ENCODE measurements around the gene FLRT1. TPM values are rescaled to one million over a fixed set of nuclear protein-coding genes. Genes with fewer than 3 reads are reported as not detected.
A peak's percentile ranks its signal among the peaks of the same experiment; 100 is the strongest.

The FLRT1 gene
- total and polyA plus RNA-seq, 2 of the 13 experiments (the other 11 are each of a cell fraction or from before 2014, with no cell fraction given), result 0.02 to 0.08 TPM

- TF ChIP-seq MLXIP (CRISPR knock-in tag; IDR thresholded peaks at IDR 0.05; ENCODE audit: borderline replicate concordance) (no peak), ETV6 (CRISPR knock-in tag; conservative IDR thresholded peaks at IDR 0.05) (no peak), DRAP1 (CRISPR knock-in tag; IDR thresholded peaks at IDR 0.05) (no peak), MXI1 (IDR thresholded peaks at IDR 0.05; ENCODE audit: borderline replicate concordance, low read depth, low read length) (no peak), ZNF101 (CRISPR knock-in tag; IDR thresholded peaks at IDR 0.05; ENCODE audit: borderline replicate concordance, low read depth) (no peak)
These were observed 19.3 kb downstream of the FLRT1 start (continued) for GRCh38 chr11:64055077-64055476.

- Histone ChIP-seq H3K4me1 (ENCODE audit: insufficient read depth, low read length) (no peaks in the 10 kb centered on the region), H3K27ac (ENCODE audit: extremely low read length, insufficient read depth, low read length) (no peak overlapping the region), H3K4me2 (ENCODE audit: low read depth, low read length) (no peak overlapping the region), H4K20me1 (ENCODE audit: insufficient read depth, low read length) (peaks cover 4% of the 10 kb centered on the region; the same call in 1 of the 2 replicates), H3K9me3 (ENCODE audit: low read length) (no peaks in the 10 kb centered on the region), H3K9ac (ENCODE audit: insufficient read depth, low read depth, low read length) (no peak overlapping the region), H3K4me3 (replicated peaks in 1 of 3; ENCODE audit: insufficient read depth in 1 of 3, low read depth in 2 of 3, low read length in 3 of 3) (no peak overlapping the region), H2AFZ (ENCODE audit: low read length) (no peak overlapping the region), H3K36me3 (replicated peaks in 1 of 2; ENCODE audit: control insufficient read depth in 1 of 2, insufficient read depth in 2 of 2, low read length in 2 of 2) (no peaks in the 10 kb centered on the region), H3K79me2 (ENCODE audit: insufficient read depth, low read length) (no peaks in the 10 kb centered on the region), H3K27me3 (ENCODE audit: control insufficient read depth in 1 of 2, insufficient read depth in 2 of 2, low read length in 2 of 2) (no peaks in the 10 kb centered on the region)
- no TSS peak for BruUV-seq (replicated peaks)
- in situ Hi-C loops (cut with HindIII; ENCODE audit: extremely low pct_ligation_motif_present, low pct_unique_long_range_greater_than_20kb) (no loop called here), intact Hi-C loops (cut with micrococcal nuclease; ENCODE audit: unreplicated experiment) (no loop called here)
- ChIA-PET CTCF (ENCODE audit: low intra/inter-chr PET ratio, low total read pairs) (no interaction called here), POLR2A (no interaction called here)
- FAIRE-seq (no peak), DNase-seq (ENCODE audit: low spot score) (no peak), ATAC-seq (no peak)
- 83% methylated on average over 13 of the region's 15 CpGs for WGBS (ENCODE audit: low lambda C conversion rate)
- no peak for TF ChIP-seq MAFK (conservative IDR thresholded peaks at IDR 0.05 in 1 of 2, IDR thresholded peaks at IDR 0.05 in 1 of 2; ENCODE audit: low read length in 2 of 2)
- TF ChIP-seq TBX2 (CRISPR knock-in tag; IDR thresholded peaks at IDR 0.05; ENCODE audit: borderline replicate concordance), result no peak
- no peak for TF ChIP-seq ZNF33A (CRISPR knock-in tag; IDR thresholded peaks at IDR 0.05; ENCODE audit: borderline replicate concordance)
- TF ChIP-seq KLF9 (CRISPR knock-in tag; IDR thresholded peaks at IDR 0.05; ENCODE audit: low read depth), result no peak
- TF ChIP-seq HOXA5 (CRISPR knock-in tag; IDR thresholded peaks at IDR 0.05), result no peak
- TF ChIP-seq ZNF263 (CRISPR knock-in tag; IDR thresholded peaks at IDR 0.05), result peak; percentile 70
- no peak for TF ChIP-seq NR2F2 (IDR thresholded peaks at IDR 0.05; ENCODE audit: borderline replicate concordance, low read depth)
- no peak for TF ChIP-seq REPIN1 (CRISPR knock-in tag; IDR thresholded peaks at IDR 0.05; ENCODE audit: borderline replicate concordance, low read depth)
These were observed 20.6 kb downstream of the FLRT1 start for GRCh38 chr11:64056213-64056785.
